ENCODE data around the gene CCDC57.
A peak's percentile ranks its signal among the peaks of the same experiment; 100 is the strongest.

Gene CCDC57

GRCh38 chr17:82235056-82235774 is 22.6 kb upstream of the CCDC57 start:
- no peak for DNase-seq

GRCh38 chr17:82234211-82235055 is 21.8 kb upstream of the CCDC57 start:
- DNase-seq, result peak; percentile 88

- DNase-seq, result no peak
These were observed 20.5 kb upstream of the CCDC57 start for GRCh38 chr17:82232876-82233785.

GRCh38 chr17:82232322-82232820 is 19.7 kb upstream of the CCDC57 start:
- DNase-seq, result no peak

- peak; percentile 95 for DNase-seq
These were observed 19.1 kb upstream of the CCDC57 start for GRCh38 chr17:82231562-82232321.

GRCh38 chr17:82231312-82231561 is 18.6 kb upstream of the CCDC57 start:
- DNase-seq, result no peak

- peak; percentile 92 for DNase-seq
These were observed 18.1 kb upstream of the CCDC57 start for GRCh38 chr17:82230609-82231311.

GRCh38 chr17:82229698-82230608 is 17.3 kb upstream of the CCDC57 start:
- DNase-seq, result no peak

- peak; percentile 87 for DNase-seq
These were observed 16.4 kb upstream of the CCDC57 start, which contains the start of gene SLC16A3 for GRCh38 chr17:82228842-82229697. SLC16A3 (plus strand) TSS chr17:82229042; CDS start chr17:82236009, 6,967 bp downstream.

GRCh38 chr17:82228278-82228841 is 15.7 kb upstream of the CCDC57 start:
- DNase-seq, result no peak

- DNase-seq, result no peak
These were observed 15.1 kb upstream of the CCDC57 start for GRCh38 chr17:82227629-82228277.

- no peak for DNase-seq
These were observed 14.4 kb upstream of the CCDC57 start for GRCh38 chr17:82226809-82227628.

GRCh38 chr17:82226146-82226808 is 13.6 kb upstream of the CCDC57 start:
- DNase-seq, result no peak

GRCh38 chr17:82225368-82226029 is 12.9 kb upstream of the CCDC57 start:
- DNase-seq, result peak; percentile 84

- no peak for DNase-seq
These were observed 12.0 kb upstream of the CCDC57 start for GRCh38 chr17:82224666-82225065.

GRCh38 chr17:82223517-82223916 is 10.9 kb upstream of the CCDC57 start:
- DNase-seq, result no peak

- no peak for DNase-seq
These were observed 10.2 kb upstream of the CCDC57 start for GRCh38 chr17:82222816-82223215.

Data from islet precursor cell (in vitro differentiated cells).